HS-5 (cell line): ENCODE data around the gene ST7.

Experiments
- DNase-seq: peaks from one replicate; pipeline ENCODE4 v3.0.0-alpha.2; 2012; ENCODE audit warnings: low read depth

ST7 gene

GRCh38 chr7:117273814-117274225 lies 320.5 kb downstream of the ST7 start:
- no peak for DNase-seq

- no peak for DNase-seq
Measured at GRCh38 chr7:117274951-117275350, 321.6 kb downstream of the ST7 start.

GRCh38 chr7:117277576-117277975 lies 324.3 kb downstream of the ST7 start:
- DNase-seq: no peak

GRCh38 chr7:117278040-117278439 lies 324.7 kb downstream of the ST7 start:
- no peak for DNase-seq

- no peak for DNase-seq
Measured at GRCh38 chr7:117279203-117279602, 325.9 kb downstream of the ST7 start.
